Gastrocnemius medialis (tissue), 4 donors: ENCODE data around the gene PRM2. TPM values are rescaled to one million over a fixed set of nuclear protein-coding genes. Genes with fewer than 3 reads are reported as not detected.

Source experiments
- ATAC-seq, 2 donors: fragments of 150-250 bp; one replicate each; pipeline ENCODE4 v1.9.1; 2016
- DNase-seq, 2 donors: peaks; one replicate each; pipeline ENCODE4 v3.0.0-alpha.2; 2019
- H3K27ac ChIP-seq, 4 donors: fragments of 200-600 bp; sonication (generic); 1 replicate in 1 of 4; 2 replicates in 3 of 4; pipeline ENCODE4 v1.5.1; 2016 to 2018; ENCODE audit warnings: mild to moderate bottlenecking in 2 of 4, moderate library complexity in 1 of 4
- H3K27me3 ChIP-seq, 3 donors: fragments of 200-600 bp; sonication (generic) in 2 of 3; 1 replicate in 1 of 3; 2 replicates in 2 of 3; pipeline versions ENCODE4 v1.5.1 to v1.6.0; 2016 to 2019; ENCODE audit warnings: mild to moderate bottlenecking in 1 of 3, moderate library complexity in 1 of 3
- H3K36me3 ChIP-seq, 2 donors: fragments of 200-600 bp; sonication (generic) in 1 of 2; one replicate each; pipeline ENCODE4 v1.5.1; 2017 to 2018
- H3K4me1 ChIP-seq, 2 donors: fragments of 200-600 bp; sonication (generic) in 1 of 2; one replicate each; pipeline ENCODE4 v1.5.1; 2016 to 2017; ENCODE audit warnings: mild to moderate bottlenecking in 2 of 2
- H3K4me3 ChIP-seq, 4 donors: fragments of 200-600 bp; sonication (generic) in 3 of 4; 1 replicate in 1 of 4; 2 replicates in 3 of 4; pipeline ENCODE4 v1.5.1; 2016 to 2019; ENCODE audit warnings: mild to moderate bottlenecking in 2 of 4
- H3K9me3 ChIP-seq, 3 donors: fragments of 200-600 bp; sonication (generic) in 2 of 3; 1 replicate in 1 of 3; 2 replicates in 2 of 3; pipeline ENCODE4 v1.5.1; 2016 to 2019
- CTCF ChIP-seq, 5 experiments: fragments of 450-650 bp in 3 of 5; fragments of 200-600 bp in 2 of 5; sonication (generic) in 2 of 5; IDR thresholded peaks in 4 of 5; conservative IDR thresholded peaks in 1 of 5; 1 replicate in 4 of 5; 2 replicates in 1 of 5; pipeline ENCODE4 v1.5.1; 2016 to 2019; ENCODE audit warnings: antibody characterized with exemption in 5 of 5, mild to moderate bottlenecking in 3 of 5, moderate library complexity in 3 of 5
- POLR2A ChIP-seq, 2 donors: fragments of 450-650 bp; IDR thresholded peaks; one replicate each; pipeline ENCODE4 v1.6.1; 2017; ENCODE audit warnings: antibody characterized with exemption in 2 of 2, mild to moderate bottlenecking in 2 of 2, moderate library complexity in 2 of 2
- in situ Hi-C, 4 donors: fragments of 200-750 bp; cut with MboI; loops; one replicate each; pipeline versions ENCODE4 v1.15.0 to v1.8.0; 2017; ENCODE audit warnings: low sequenced_read_pairs in 4 of 4
- intact Hi-C: fragments of 100-400 bp; cut with DNase I; formaldehyde crosslinking; loops from one replicate; pipeline ENCODE4 v1.15.1; 2023; ENCODE audit warnings: low total_unique reads
- total RNA-seq, 4 donors: library from RNA; depleted of rRNA; stranded (reverse); fragments of >200 nt; gene quantifications; one replicate each; pipeline versions ENCODE4 v1.1.0 to v1.2.3, GENCODE V29; 2016

Gene PRM2
- total RNA-seq, 4 donors from 2014 or later = not detected

DNA sequence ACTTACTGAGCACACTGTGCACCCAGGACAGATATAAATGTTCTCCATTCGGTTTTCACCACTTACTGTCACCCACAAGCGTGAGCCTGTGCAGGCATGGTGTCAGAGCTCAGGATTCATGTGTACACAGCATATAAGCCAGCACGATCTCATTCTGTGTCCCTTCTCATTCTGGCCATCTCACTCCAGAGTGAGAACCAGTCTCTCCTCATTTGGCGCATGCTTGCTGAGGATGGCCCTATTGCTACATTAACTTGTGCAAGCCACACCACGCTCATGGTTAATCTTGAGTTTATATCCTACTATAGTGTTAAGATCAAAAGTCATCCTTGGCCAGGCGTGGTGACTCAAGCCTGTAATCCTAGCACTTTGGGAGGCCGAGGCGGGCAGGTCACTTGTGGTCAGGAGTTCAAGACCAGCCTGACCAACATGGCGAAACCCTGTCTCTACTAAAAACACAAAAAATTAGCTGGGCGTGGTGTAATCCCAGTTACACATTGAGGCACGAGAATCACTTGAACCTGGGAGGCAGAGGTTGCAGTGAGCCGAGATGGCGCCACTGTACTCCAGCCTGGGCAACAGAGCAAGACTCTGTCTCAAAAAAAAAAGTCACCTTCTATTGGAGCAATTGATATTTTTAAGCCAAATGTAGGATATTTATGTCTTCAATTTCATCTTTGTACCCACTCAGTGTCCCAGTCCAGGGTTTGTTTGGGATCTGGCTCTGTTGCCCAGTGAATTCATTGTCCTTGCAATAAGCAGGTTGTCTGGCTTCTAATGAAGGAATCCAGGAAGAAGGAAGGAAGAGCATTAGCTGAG lies 41.2 kb downstream of the PRM2 start:
- Histone ChIP-seq H3K27ac (no peak overlapping the region), H3K4me1 (no peaks in the 10 kb centered on the region), H3K4me3 (no peak overlapping the region), H3K27me3 (no peaks in the 10 kb centered on the region), H3K9me3 (no peaks in the 10 kb centered on the region), H3K36me3 (no peaks in the 10 kb centered on the region)
- no peak for DNase-seq
- intact Hi-C loops (no loop called here), in situ Hi-C loops (loop anchor here in 1 of 4 donors (25.0 kb wide), 1 partner anchor 98 kb away; no protein-coding TSS in a partner anchor)
- TF ChIP-seq CTCF (IDR thresholded peaks at IDR 0.05 in 4 of 5, conservative IDR thresholded peaks at IDR 0.05 in 1 of 5) (no peak), POLR2A (IDR thresholded peaks at IDR 0.05) (no peak)
- no peak for ATAC-seq

GRCh38 chr16:11233727-11234376 lies 42.4 kb downstream of the PRM2 start:
- no peaks in the 10 kb centered on the region for H3K36me3 ChIP-seq
- H3K9me3 ChIP-seq = no peaks in the 10 kb centered on the region
- DNase-seq = no peak
- intact Hi-C loops (no loop called here), in situ Hi-C loops (loop anchor here in 1 of 4 donors (25.0 kb wide), 1 partner anchor 97 kb away; no protein-coding TSS in a partner anchor)
- H3K4me3 ChIP-seq = no peak overlapping the region
- no peaks in the 10 kb centered on the region for H3K27me3 ChIP-seq
- H3K4me1 ChIP-seq = no peaks in the 10 kb centered on the region
- ATAC-seq = no peak
- TF ChIP-seq POLR2A (IDR thresholded peaks at IDR 0.05) (no peak), CTCF (IDR thresholded peaks at IDR 0.05 in 4 of 5, conservative IDR thresholded peaks at IDR 0.05 in 1 of 5) (no peak)
- no peak overlapping the region for H3K27ac ChIP-seq

DNA sequence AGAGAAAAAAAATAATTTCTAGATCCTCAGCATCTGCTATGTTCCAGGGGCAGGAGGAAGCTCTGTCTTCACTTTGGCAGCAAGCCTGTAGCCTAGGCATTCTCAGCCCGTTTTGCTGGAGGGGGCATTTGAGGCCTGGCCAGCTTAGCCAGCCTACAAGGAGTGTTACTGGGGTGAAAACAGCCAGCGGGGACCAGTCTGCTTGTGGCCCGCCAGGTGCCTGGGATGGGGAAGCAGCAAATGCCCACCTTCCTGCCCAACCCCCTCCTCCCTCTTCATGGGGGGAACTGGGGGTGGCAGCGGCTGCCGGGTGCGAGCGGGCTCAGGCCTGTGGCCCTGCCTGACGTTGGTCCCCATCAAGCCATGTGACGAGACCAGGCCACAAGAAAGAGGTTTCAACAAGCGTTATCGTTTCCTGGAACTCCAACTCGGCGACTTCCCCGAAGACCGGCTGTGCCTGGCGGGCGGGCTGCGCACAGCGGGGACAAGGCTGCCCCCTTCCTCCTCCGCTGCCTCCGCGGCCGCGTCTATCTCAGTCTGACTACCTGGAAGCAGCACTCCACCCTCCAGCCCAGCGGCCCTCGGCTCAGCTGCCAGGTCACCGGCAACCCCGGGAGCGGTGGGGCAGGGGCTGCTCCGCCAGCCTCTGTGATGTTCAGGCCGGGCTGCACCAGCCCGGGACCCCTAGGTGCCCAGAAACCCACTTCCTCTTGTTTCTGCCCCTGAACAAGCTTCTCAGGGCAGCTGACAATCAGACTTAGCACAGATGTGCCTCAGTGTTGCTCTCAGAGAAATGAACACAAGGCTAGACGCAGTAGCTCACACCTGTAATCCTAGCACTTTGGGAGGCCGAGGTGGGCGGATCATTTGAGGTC lies 43.2 kb downstream of the PRM2 start:
- Histone ChIP-seq H3K36me3 (no peaks in the 10 kb centered on the region), H3K27me3 (no peaks in the 10 kb centered on the region), H3K4me3 (no peak overlapping the region), H3K27ac (no peak overlapping the region), H3K9me3 (no peaks in the 10 kb centered on the region), H3K4me1 (no peaks in the 10 kb centered on the region)
- in situ Hi-C loops = loop anchor here in 1 of 4 donors (25.0 kb wide), 1 partner anchor 96 kb away; no protein-coding TSS in a partner anchor
- TF ChIP-seq CTCF (IDR thresholded peaks at IDR 0.05 in 4 of 5, conservative IDR thresholded peaks at IDR 0.05 in 1 of 5) (no peak), POLR2A (IDR thresholded peaks at IDR 0.05) (no peak)
- ATAC-seq (no peak), DNase-seq (peak in 1 of 2 donors; percentile 30)
- intact Hi-C loops = no loop called here

DNA sequence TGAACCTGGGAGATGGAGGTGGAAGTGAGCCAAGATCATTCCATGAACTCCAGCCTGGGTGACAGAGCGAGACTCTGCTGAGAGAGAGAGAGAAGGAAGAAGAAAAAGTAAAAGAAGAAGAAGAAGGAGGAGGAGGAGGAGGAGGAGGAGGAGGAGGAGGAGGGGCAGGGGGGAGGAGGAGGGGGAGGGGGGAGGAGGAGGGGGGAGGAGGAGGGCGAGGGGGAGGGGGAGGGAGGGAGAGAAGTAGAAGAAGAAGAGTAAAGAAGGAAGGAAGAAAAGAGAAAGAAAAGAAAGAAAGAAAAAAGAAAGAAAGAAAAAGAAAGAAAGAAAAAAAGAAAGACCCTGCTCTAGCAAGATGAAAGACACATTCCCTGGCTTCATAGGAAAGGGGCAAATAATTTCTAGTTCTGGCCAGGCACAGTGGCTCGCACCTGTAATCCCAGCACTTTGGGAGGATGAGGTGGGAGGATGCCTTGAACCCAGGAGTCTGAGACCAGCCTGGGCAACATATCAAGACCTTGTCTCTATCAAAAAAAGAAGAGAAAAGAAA lies 43.9 kb downstream of the PRM2 start:
- no peaks in the 10 kb centered on the region for H3K4me1 ChIP-seq
- ATAC-seq = no peak
- intact Hi-C loops = no loop called here

More for the DNA sequence above, 43.9 kb downstream of the PRM2 start:
- in situ Hi-C loops = loop anchor here in 1 of 4 donors (25.0 kb wide), 1 partner anchor 95 kb away; no protein-coding TSS in a partner anchor
- no peak for DNase-seq
- no peak overlapping the region for H3K4me3 ChIP-seq
- no peaks in the 10 kb centered on the region for H3K36me3 ChIP-seq
- H3K9me3 ChIP-seq = no peaks in the 10 kb centered on the region
- TF ChIP-seq CTCF (IDR thresholded peaks at IDR 0.05 in 4 of 5, conservative IDR thresholded peaks at IDR 0.05 in 1 of 5) (no peak), POLR2A (IDR thresholded peaks at IDR 0.05) (no peak)
- no peak overlapping the region for H3K27ac ChIP-seq
- no peaks in the 10 kb centered on the region for H3K27me3 ChIP-seq
